Endothelial cell (in vitro differentiated cells): ENCODE data around the gene ZNF726. TPM values are rescaled to one million over a fixed set of nuclear protein-coding genes. Genes with fewer than 3 reads are reported as not detected.

Source experiments
- DNase-seq: peaks from one replicate; pipeline ENCODE4 v3.0.0; 2021; ENCODE audit warnings: low spot score
- H3K27ac Mint-ChIP-seq: one replicate; pipeline ENCODE4 v1.8.0; 2021; ENCODE audit warnings: mixed read lengths, inconsistent platforms; ENCODE audit not compliant: unreplicated experiment
- H3K27me3 Mint-ChIP-seq: one replicate; pipeline ENCODE4 v1.8.0; 2021; ENCODE audit warnings: mild to moderate bottlenecking, moderate library complexity, mixed read lengths, inconsistent platforms; ENCODE audit not compliant: unreplicated experiment
- H3K36me3 Mint-ChIP-seq: one replicate; pipeline ENCODE4 v1.8.0; 2021; ENCODE audit warnings: mild to moderate bottlenecking, low read depth, mixed read lengths, inconsistent platforms; ENCODE audit not compliant: unreplicated experiment
- H3K4me1 Mint-ChIP-seq: one replicate; pipeline ENCODE4 v1.8.0; 2021; ENCODE audit warnings: mild to moderate bottlenecking, mixed read lengths, inconsistent platforms; ENCODE audit not compliant: unreplicated experiment
- H3K4me3 Mint-ChIP-seq: one replicate; pipeline ENCODE4 v1.8.0; 2021; ENCODE audit warnings: mild to moderate bottlenecking, mixed read lengths, inconsistent platforms; ENCODE audit not compliant: unreplicated experiment
- H3K9me3 Mint-ChIP-seq: one replicate; pipeline ENCODE4 v1.8.0; 2021; ENCODE audit warnings: mixed read lengths, inconsistent platforms; ENCODE audit not compliant: unreplicated experiment
- CTCF ChIP-seq: fragments of 200-600 bp; sonication (generic); IDR thresholded peaks from one replicate; pipeline ENCODE4 v1.5.0; 2021; ENCODE audit warnings: antibody characterized with exemption; ENCODE audit not compliant: unreplicated experiment
- total RNA-seq: library from RNA; stranded (reverse); fragmentation: NEBNext Ultra II Directional; extraction: Animal tissue kit (Norgen Biotek cat#: 25700); gene quantifications from one replicate; pipeline ENCODE4 v1.2.1, GENCODE V29; 2021; ENCODE audit not compliant: unreplicated experiment

The ZNF726 gene
- total RNA-seq, 1 donor from 2014 or later = 3.4 TPM

- Mint-ChIP-seq H3K36me3 (peaks cover 33% of the 10 kb centered on the region), H3K4me3 (no peak overlapping the region), H3K27ac (no peak overlapping the region), H3K4me1 (no peaks in the 10 kb centered on the region), H3K9me3 (peaks cover 32% of the 10 kb centered on the region), H3K27me3 (peaks cover 12% of the 10 kb centered on the region)
- DNase-seq = no peak
- TF ChIP-seq CTCF = no peak
These were observed 63.4 kb downstream of the ZNF726 start for GRCh38 chr19:23978068-23978467.

DNA sequence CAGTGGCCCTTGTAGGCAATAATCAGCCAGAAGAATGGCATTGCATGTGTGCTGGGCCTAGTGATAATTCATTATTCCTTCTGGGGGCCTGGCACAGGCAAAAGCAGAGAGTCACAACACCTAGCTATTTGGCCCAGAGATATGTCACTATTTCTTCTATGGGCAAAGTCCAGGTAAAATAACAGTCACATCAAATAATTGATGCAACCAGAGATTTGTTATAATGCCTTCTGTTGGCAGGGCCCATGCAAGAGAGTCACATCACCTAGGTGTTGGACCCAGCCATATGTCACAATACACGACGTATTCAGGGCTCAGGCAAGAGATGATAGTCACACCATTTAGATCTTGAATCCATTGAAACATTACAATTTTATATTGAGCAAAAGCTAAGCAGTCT is 66.1 kb downstream of the ZNF726 start:
- DNase-seq = no peak
- Mint-ChIP-seq H3K27ac (no peak overlapping the region), H3K36me3 (peaks cover 28% of the 10 kb centered on the region), H3K9me3 (peaks cover 44% of the 10 kb centered on the region), H3K4me1 (no peaks in the 10 kb centered on the region), H3K4me3 (no peak overlapping the region), H3K27me3 (peaks cover 12% of the 10 kb centered on the region)
- TF ChIP-seq CTCF = no peak

DNA sequence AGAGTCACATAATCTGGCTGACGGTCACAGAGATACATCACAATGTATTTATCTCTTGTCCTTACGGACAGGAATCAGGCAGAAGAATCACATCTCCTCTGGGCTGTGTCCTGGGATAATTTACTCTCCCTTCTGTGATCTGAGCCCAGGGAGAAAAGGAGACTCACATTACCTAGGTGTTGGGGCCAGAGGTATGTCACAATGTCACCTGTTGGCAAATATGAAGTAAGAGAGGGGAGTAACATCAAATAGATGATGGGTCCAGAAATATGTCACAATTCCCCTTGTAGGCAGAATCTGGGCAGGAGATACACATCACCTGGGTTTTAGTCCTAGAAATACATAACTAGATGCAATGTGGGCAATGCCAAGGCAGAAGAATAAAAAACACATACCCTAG is 67.2 kb downstream of the ZNF726 start:
- Mint-ChIP-seq H3K27ac (no peak overlapping the region), H3K36me3 (peaks cover 28% of the 10 kb centered on the region), H3K27me3 (peaks cover 12% of the 10 kb centered on the region), H3K4me3 (no peak overlapping the region), H3K4me1 (no peaks in the 10 kb centered on the region), H3K9me3 (peaks cover 51% of the 10 kb centered on the region)
- DNase-seq = no peak
- TF ChIP-seq CTCF = no peak

GRCh38 chr19:23983406-23983805 is 68.7 kb downstream of the ZNF726 start:
- Mint-ChIP-seq H3K36me3 (peaks cover 21% of the 10 kb centered on the region), H3K4me3 (no peak overlapping the region), H3K9me3 (peaks cover 42% of the 10 kb centered on the region), H3K27ac (no peak overlapping the region), H3K27me3 (peaks cover 6% of the 10 kb centered on the region), H3K4me1 (no peaks in the 10 kb centered on the region)
- TF ChIP-seq CTCF = no peak
- no peak for DNase-seq

Other genes with a start within 250 kb of the ZNF726 start
- 17.4 TPM for gene ZNF675, start 227.7 kb upstream of the ZNF726 start, total RNA-seq
- gene ZNF681, start 156.0 kb upstream of the ZNF726 start, total RNA-seq = 6.4 TPM
- 32.3 TPM for gene ZNF254, start 172.3 kb downstream of the ZNF726 start, total RNA-seq